ENCODE results near the gene FMNL1.

GRCh38 chr17:45177563-45177962 lies 44.1 kb upstream of the FMNL1 start:
- TF ChIP-seq RXRA (IDR thresholded peaks at IDR 0.05) (no peak), REST (IDR thresholded peaks at IDR 0.05) (no peak), TAF1 (conservative IDR thresholded peaks at IDR 0.05) (no peak), CTCF (IDR thresholded peaks at IDR 0.05; ENCODE audit: low read depth, low read length, missing input control) (no peak), EGR1 (IDR thresholded peaks at IDR 0.05; ENCODE audit: low read depth in 2 of 2) (no peak), MAX (IDR thresholded peaks at IDR 0.05) (no peak), FOXA1 (IDR thresholded peaks at IDR 0.05) (no peak), NR2F2 (IDR thresholded peaks at IDR 0.05) (no peak), HNF4G (IDR thresholded peaks at IDR 0.05) (no peak)

All from liver (tissue), 3 donors.